Stimulated activated naive B cell treated with anti-CD40 and anti-IgM and Interleukin-4, amounts not matched to agents 10 μg/mL and 1 μg/mL and 100 μg/mL, for 72 hours (primary cell): ENCODE measurements around the gene GMDS.

ENCODE experiments used
- ATAC-seq, 2 donors: fragments of 150-1000 bp; cut with Tn5 transposase; replicated peaks; 2 replicates each; pipeline ENCODE4 v1.10.0; 2021; ENCODE audit warnings: moderate library complexity in 1 of 2
- DNase-seq: peaks from one replicate; pipeline ENCODE4 v3.0.0; 2021
- H3K27ac Mint-ChIP-seq: one replicate; pipeline ENCODE4 v1.8.0; 2022; ENCODE audit warnings: mild to moderate bottlenecking, mixed read lengths
- H3K27me3 Mint-ChIP-seq, 2 donors: one replicate each; pipeline ENCODE4 v1.8.0; 2022; ENCODE audit warnings: mixed read lengths in 2 of 2
- H3K36me3 Mint-ChIP-seq, 2 donors: one replicate each; pipeline ENCODE4 v1.8.0; 2022; ENCODE audit warnings: mixed read lengths in 2 of 2, mild to moderate bottlenecking in 1 of 2
- H3K4me1 Mint-ChIP-seq, 2 donors: one replicate each; pipeline ENCODE4 v1.8.0; 2022; ENCODE audit warnings: mixed read lengths in 2 of 2, mild to moderate bottlenecking in 1 of 2
- H3K4me3 Mint-ChIP-seq, 2 donors: one replicate each; pipeline ENCODE4 v1.8.0; 2022; ENCODE audit warnings: mild to moderate bottlenecking in 2 of 2, mixed read lengths in 2 of 2, moderate library complexity in 1 of 2
- H3K9me3 Mint-ChIP-seq, 2 donors: one replicate each; pipeline ENCODE4 v1.8.0; 2022; ENCODE audit warnings: mixed read lengths in 2 of 2, mild to moderate bottlenecking in 1 of 2

GMDS gene

DNA sequence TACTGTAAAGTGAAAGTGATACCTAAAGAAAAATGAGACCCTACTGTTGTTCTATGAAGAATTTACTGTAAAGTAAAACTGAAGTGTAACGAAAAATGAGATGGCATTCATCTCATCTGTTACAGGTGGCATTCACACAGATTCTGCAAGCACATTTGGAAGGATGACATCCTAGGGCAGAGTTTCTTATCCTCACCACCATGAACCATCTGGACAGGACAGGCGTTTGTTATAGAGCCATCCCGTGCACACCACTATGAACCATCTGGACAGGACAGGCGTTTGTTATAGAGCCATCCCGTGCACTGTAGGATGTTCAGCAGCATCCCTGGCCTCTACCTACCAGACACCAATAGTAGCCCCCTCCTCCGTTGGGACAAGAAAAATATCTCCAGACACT lies 294.8 kb downstream of the GMDS start:
- no peaks in the 10 kb centered on the region for H3K9me3 Mint-ChIP-seq
- H3K36me3 Mint-ChIP-seq = peaks cover 13 to 17% of the 10 kb centered on the region in 2 donors
- H3K27ac Mint-ChIP-seq = no peak overlapping the region
- no peak for ATAC-seq
- H3K4me3 Mint-ChIP-seq = no peak overlapping the region
- H3K4me1 Mint-ChIP-seq = no peaks in the 10 kb centered on the region
- no peaks in the 10 kb centered on the region for H3K27me3 Mint-ChIP-seq
- no peak for DNase-seq

DNA sequence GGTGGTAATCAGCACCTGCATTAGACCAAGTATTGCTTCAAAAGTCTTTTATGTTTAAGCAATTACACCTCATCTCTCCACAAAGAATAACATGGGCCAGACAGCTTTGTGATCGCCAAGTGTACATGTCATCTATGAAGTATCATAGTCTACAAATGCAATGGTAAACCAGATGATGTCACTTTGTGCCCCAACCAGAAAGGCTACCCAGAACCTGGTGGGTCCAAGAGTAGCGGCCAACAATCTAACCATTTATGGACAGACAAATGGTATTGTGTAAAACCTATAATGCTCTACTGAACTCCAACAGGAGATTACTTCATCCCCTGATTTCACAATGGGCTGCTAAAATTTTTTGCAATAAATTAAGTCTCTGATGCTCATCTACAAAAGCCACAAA lies 295.9 kb downstream of the GMDS start:
- Mint-ChIP-seq H3K27me3 (no peaks in the 10 kb centered on the region), H3K4me1 (no peaks in the 10 kb centered on the region), H3K27ac (no peak overlapping the region), H3K36me3 (peaks cover 13 to 17% of the 10 kb centered on the region in 2 donors), H3K4me3 (no peak overlapping the region), H3K9me3 (no peaks in the 10 kb centered on the region)
- ATAC-seq (no peak), DNase-seq (no peak)

DNA sequence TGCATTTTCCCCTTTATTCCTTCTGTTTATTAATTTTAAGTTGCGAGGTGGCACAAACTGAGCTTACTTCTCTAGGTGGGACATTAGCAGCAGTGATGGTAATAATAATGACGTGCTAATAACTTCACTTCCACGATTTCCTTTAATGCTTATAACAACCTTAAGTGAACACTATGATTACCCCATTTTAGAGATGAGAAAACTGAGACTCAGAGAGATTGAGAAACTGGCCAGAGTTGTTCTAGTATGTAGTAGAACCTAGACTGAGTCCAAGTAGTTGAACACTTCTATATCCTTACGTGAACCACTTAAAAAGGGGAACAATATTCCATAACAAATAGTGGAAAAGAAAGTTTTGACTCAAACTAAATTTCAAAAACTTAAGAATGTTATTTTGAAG lies 297.5 kb downstream of the GMDS start:
- no peaks in the 10 kb centered on the region for H3K4me1 Mint-ChIP-seq
- H3K27me3 Mint-ChIP-seq = no peaks in the 10 kb centered on the region
- no peak overlapping the region for H3K27ac Mint-ChIP-seq
- H3K9me3 Mint-ChIP-seq = no peaks in the 10 kb centered on the region
- H3K36me3 Mint-ChIP-seq = peaks cover 13 to 16% of the 10 kb centered on the region in 2 donors
- ATAC-seq = no peak
- DNase-seq = no peak
- no peak overlapping the region for H3K4me3 Mint-ChIP-seq

DNA sequence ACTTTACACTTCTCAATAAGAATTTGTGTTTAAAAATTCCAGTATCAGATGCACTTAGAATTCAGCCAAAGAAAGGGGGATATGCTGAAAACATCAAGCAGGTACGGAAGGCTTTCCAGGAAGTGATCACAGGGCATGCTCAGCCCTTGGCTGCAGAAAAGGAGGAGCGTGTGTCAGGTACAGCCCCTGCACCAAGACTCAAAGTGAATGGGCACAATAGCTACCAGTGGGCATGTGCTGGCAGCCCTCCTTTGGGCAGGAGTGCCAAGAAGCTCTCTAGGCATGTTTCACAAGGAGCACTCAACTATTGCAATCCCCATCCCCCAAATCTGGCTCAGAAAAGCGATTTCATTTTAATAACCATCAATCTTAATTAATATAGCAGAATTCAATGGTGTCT lies 298.8 kb downstream of the GMDS start:
- Mint-ChIP-seq H3K4me1 (no peaks in the 10 kb centered on the region), H3K27me3 (no peaks in the 10 kb centered on the region), H3K36me3 (peaks cover 9% of the 10 kb centered on the region in 2 donors), H3K9me3 (no peaks in the 10 kb centered on the region), H3K27ac (no peak overlapping the region), H3K4me3 (no peak overlapping the region)
- ATAC-seq = no peak
- no peak for DNase-seq

DNA sequence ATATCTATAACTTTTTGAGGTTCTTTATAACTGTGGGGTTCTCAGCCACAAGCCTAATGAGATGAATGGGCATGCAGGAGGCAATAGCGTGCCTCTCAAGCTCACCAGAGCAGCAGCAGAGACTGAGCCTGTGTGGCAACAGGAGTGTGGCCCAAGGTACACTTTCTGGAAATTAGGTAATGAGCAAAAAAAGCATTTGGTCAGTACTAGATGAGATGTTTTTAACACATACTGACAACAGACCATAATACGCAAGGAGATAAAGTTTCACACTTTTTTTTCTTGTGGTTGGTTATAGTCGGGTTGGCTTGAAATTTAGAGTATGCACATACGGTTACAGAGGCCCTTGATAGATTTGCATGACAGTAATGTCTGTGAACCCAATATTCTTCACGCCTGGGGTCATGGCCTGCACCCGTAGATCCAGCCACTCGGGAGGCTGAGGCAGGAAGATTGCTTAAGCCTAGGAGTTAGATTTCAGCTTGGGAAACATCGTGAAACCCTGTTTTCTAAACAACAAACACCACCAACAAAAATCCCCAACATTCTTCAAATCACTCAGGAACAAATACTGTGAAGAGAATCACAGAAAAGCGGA lies 300.1 kb downstream of the GMDS start:
- Mint-ChIP-seq H3K27me3 (no peaks in the 10 kb centered on the region), H3K36me3 (peaks cover 6 to 9% of the 10 kb centered on the region in 2 donors), H3K4me3 (no peak overlapping the region), H3K27ac (no peak overlapping the region), H3K4me1 (peaks cover 2 to 3% of the 10 kb centered on the region in 2 donors), H3K9me3 (no peaks in the 10 kb centered on the region)
- ATAC-seq (no peak), DNase-seq (no peak)

DNA sequence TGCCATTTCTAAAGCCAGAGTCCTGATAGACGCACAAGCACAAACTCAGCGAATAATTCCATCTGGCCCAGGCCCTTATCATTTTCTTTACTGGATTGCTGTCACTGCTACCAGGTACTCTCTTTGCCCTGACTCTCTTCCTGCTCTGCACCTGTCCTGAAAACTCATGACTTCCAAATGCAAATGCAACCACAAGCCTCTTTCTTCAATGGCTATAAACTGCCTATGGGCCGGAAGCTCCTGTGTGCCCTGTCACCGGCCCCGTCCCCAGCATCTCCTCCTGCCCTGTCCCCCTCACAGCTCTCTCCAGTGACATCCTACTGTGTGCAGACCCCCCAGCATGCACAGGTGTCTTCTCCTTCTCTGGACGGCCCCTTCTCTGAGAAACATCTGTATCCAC lies 302.6 kb downstream of the GMDS start:
- no peaks in the 10 kb centered on the region for H3K27me3 Mint-ChIP-seq
- peaks cover 0 to 4% of the 10 kb centered on the region in 2 donors for H3K9me3 Mint-ChIP-seq
- DNase-seq (no peak), ATAC-seq (no peak)
- peaks cover 6 to 15% of the 10 kb centered on the region in 2 donors for H3K36me3 Mint-ChIP-seq
- H3K27ac Mint-ChIP-seq = no peak overlapping the region
- no peak overlapping the region for H3K4me3 Mint-ChIP-seq
- H3K4me1 Mint-ChIP-seq = peaks cover 4 to 6% of the 10 kb centered on the region in 2 donors

DNA sequence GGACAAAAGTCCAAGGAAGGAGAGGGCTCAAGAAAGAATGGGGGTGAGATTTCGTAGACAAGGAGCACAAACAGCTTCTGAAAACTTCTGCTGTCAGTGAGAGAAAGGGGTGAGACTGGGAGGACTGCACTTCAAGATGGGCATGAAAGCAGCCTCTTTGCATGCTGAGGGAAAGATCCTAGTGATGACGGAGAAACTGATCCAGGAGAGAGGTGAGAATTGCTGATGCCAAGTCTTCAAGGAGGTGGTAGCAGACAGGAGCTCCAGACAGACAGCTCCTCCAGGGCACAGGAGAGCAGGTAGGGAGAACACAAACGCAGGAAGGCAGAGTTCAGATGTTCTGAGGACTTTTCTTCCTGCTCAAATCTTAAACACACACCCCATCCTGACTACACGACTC lies 303.9 kb downstream of the GMDS start:
- ATAC-seq = no peak
- Mint-ChIP-seq H3K4me3 (no peak overlapping the region), H3K36me3 (peaks cover 9 to 17% of the 10 kb centered on the region in 2 donors), H3K27ac (no peak overlapping the region), H3K9me3 (peaks cover 0 to 4% of the 10 kb centered on the region in 2 donors), H3K27me3 (no peaks in the 10 kb centered on the region), H3K4me1 (peaks cover 4 to 6% of the 10 kb centered on the region in 2 donors)
- no peak for DNase-seq

DNA sequence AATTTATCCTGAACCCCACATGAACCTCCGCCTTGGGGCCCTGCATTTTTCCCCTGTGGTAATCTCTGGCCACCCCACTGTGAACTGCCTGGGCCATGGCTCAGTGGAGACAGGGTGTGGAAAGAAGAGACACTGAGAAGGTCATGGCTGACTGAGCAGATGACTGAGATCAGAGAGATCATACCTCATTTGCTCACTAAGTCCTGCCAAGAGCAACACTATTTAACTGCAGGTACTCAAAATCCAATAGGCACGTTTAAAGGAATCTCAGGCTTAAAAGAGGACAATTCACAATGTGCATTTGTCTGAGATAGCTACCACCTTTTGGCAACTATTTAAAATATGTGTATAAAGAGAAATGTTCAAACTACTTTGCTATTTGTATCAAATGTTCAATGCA lies 305.0 kb downstream of the GMDS start:
- Mint-ChIP-seq H3K9me3 (peaks cover 0 to 4% of the 10 kb centered on the region in 2 donors), H3K27me3 (no peaks in the 10 kb centered on the region), H3K4me3 (no peak overlapping the region), H3K27ac (no peak overlapping the region), H3K4me1 (peaks cover 4 to 6% of the 10 kb centered on the region in 2 donors), H3K36me3 (peaks cover 9 to 23% of the 10 kb centered on the region in 2 donors)
- ATAC-seq = peak; percentile 72 to 90
- no peak for DNase-seq

DNA sequence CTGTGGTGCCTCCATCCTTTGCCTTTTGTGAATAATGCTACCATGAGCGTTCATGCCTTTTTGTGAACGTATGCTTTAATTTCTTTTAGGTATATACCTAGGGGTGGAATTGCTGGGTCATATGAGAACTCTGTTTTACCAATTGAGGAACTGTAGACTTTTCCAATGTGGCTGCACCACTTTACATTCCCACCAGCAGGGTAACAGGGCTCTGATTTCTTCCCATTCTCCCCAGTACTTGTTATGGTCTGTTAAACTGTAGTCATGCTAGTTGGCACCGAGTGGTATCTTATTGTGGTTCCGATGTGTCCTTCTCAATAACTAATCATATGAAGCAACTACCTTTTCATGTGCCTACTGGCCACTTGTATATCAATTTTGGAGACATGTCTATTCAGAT lies 312.1 kb downstream of the GMDS start:
- no peaks in the 10 kb centered on the region for H3K4me1 Mint-ChIP-seq
- DNase-seq (no peak), ATAC-seq (no peak)
- no peak overlapping the region for H3K27ac Mint-ChIP-seq
- no peaks in the 10 kb centered on the region for H3K27me3 Mint-ChIP-seq
- no peak overlapping the region for H3K4me3 Mint-ChIP-seq
- peaks cover 16 to 35% of the 10 kb centered on the region in 2 donors for H3K36me3 Mint-ChIP-seq
- peaks cover 0 to 3% of the 10 kb centered on the region in 2 donors for H3K9me3 Mint-ChIP-seq

DNA sequence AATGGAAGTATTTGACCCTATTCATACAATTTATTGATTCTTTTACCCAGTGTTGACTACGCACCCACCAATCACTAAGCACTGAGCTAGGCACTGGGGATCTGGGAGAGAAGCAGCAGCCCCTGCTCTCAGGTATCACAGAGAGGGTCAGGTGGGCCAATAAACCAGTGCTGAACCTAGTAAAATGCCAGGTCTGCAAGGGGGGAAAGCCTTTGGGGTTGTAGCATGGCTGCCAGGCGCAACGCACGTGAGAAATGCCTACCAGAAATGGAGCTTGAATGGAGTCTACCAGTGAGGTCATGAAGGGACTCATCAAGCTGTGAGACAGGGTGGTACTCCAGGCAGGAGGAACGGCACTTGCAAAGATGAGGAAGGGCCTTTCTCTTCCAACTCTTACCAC lies 313.6 kb downstream of the GMDS start:
- H3K9me3 Mint-ChIP-seq = peaks cover 0 to 3% of the 10 kb centered on the region in 2 donors
- H3K27ac Mint-ChIP-seq = no peak overlapping the region
- H3K36me3 Mint-ChIP-seq = peaks cover 14 to 28% of the 10 kb centered on the region in 2 donors
- no peak overlapping the region for H3K4me3 Mint-ChIP-seq
- ATAC-seq (no peak), DNase-seq (no peak)
- no peaks in the 10 kb centered on the region for H3K4me1 Mint-ChIP-seq
- H3K27me3 Mint-ChIP-seq = no peaks in the 10 kb centered on the region

DNA sequence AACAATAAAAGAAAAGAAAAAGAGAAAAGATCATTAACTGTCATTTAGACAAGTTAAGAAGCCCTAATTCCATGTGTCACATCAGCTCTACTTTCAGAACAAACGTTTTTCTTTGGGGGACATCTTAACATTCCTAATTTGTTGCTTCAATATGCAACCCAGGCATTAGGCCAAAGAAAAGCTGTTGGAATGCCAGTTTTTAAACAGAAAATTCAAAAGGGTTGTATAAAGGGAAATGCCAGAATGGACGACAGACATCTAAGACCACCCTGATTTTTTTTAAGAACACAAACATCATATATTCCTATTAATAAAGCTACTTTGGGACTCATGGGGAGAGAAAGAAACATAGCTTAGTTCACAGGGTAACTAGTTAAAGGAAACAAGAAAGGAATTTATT lies 315.0 kb downstream of the GMDS start:
- Mint-ChIP-seq H3K27ac (no peak overlapping the region), H3K9me3 (peaks cover 0 to 3% of the 10 kb centered on the region in 2 donors), H3K36me3 (peaks cover 19 to 34% of the 10 kb centered on the region in 2 donors), H3K4me1 (no peaks in the 10 kb centered on the region), H3K27me3 (no peaks in the 10 kb centered on the region), H3K4me3 (no peak overlapping the region)
- no peak for ATAC-seq
- no peak for DNase-seq

DNA sequence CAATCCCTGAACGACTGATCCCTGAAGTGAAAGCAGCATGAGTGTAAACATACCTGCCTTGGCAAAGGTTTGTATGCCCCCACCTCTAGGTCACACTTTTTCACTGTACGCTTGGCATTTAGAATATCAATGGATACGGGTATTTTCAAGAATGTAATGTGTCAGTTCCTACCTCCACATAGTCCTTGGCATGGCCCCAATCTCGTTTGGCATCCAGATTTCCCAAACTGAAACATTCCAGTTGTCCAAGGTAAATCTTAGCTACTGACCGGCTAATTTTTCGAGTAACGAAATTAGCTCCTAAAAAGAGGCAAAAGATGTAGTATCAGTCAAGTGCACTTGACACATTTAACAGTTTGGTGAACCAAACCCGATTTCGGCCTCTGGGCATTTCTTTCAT lies 315.5 kb downstream of the GMDS start:
- ATAC-seq (no peak), DNase-seq (no peak)
- Mint-ChIP-seq H3K4me3 (no peak overlapping the region), H3K9me3 (peaks cover 0 to 3% of the 10 kb centered on the region in 2 donors), H3K4me1 (no peaks in the 10 kb centered on the region), H3K36me3 (peaks cover 19 to 35% of the 10 kb centered on the region in 2 donors), H3K27ac (no peak overlapping the region), H3K27me3 (no peaks in the 10 kb centered on the region)

DNA sequence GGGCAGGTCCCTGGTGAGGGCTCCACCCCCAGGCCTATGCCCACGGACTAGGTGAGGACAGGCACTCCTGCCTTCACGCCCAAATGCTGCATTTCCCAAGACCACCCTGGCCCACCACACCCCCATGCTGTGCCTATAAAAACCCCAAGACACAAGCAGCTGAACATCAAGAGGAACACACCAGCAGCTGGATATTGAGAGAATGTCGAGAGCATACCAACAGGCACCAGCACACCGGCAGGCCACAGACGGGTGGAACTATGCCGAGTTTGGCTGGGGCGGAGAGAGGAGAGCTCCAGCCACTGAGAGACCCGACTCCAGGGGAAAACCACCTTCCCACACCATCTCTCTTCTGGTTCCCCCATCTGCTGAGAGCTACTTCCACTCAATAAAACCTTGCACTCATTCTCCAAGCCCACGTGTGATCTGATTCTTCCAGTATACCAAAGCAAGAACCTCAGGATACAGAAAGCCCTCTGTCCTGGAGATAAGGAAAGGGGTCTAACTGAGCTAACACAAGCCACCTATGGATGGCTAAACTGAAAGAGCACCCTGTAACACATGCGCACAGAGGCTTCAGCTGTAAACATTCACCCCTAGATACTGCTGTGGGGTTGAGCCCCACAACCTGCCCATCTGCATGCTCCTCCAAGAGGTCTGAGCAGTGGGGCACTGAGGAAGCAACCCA lies 319.5 kb downstream of the GMDS start:
- Mint-ChIP-seq H3K27me3 (no peaks in the 10 kb centered on the region), H3K36me3 (peaks cover 24 to 42% of the 10 kb centered on the region in 2 donors), H3K9me3 (no peaks in the 10 kb centered on the region), H3K27ac (no peak overlapping the region), H3K4me3 (no peak overlapping the region), H3K4me1 (no peaks in the 10 kb centered on the region)
- DNase-seq = no peak
- ATAC-seq = no peak

DNA sequence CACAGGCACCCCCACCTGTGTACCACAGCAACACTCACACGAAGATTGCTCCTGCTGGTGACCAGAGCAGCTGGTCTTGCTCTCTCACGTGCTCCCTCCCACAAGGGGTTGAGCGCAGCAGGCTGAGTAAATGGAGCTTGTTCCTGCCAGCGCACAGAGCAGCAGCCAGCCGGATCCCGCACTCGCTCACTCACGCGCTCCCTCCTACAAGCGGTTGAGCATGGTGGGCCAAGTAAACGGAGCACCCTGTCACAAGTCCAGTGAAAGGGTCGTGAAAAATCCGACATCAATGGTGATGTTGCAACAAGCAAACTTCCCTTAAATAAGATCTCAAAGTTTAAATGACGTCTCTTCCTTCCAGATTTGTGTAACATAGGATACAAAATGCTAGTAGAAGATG lies 322.0 kb downstream of the GMDS start:
- H3K27me3 Mint-ChIP-seq = no peaks in the 10 kb centered on the region
- no peaks in the 10 kb centered on the region for H3K4me1 Mint-ChIP-seq
- DNase-seq (no peak), ATAC-seq (no peak)
- H3K9me3 Mint-ChIP-seq = no peaks in the 10 kb centered on the region
- no peak overlapping the region for H3K4me3 Mint-ChIP-seq
- H3K27ac Mint-ChIP-seq = no peak overlapping the region
- peaks cover 17 to 35% of the 10 kb centered on the region in 2 donors for H3K36me3 Mint-ChIP-seq

DNA sequence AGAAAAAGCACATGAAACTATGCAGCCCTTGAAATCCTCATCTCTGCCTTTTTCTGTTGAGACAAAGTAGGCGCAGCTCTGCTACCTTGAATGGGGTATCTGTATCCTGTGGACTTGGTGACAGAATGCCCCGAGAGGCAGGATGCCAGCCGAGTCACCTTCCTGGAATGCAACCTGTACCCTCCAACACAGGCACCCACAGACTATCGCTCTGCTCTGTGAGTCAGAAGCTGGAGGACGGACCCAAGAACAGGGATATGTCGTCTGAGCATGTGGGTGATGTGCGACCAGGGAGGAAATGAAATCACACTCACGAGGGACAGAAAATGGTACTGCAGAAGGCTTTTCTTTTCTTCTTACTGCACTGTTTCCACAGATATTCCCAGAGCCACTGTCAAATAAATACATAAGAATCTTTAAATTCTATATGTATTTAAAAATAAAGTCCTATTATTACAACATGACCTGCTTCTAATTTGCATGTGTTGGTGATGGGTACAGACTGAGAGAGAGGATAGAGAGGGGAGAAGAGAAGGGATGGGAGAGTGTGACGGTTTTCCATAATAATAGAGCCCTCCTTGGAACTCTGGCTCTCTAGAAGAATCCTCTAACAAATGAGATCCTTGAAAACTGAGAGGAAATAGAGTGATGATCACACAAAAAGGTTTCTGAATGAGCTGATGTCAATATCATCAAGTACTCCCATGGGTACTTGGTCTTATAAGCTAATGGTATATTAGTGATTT lies 327.6 kb downstream of the GMDS start:
- no peaks in the 10 kb centered on the region for H3K9me3 Mint-ChIP-seq
- ATAC-seq (no peak), DNase-seq (no peak)
- H3K4me3 Mint-ChIP-seq = no peak overlapping the region
- peaks cover 0 to 6% of the 10 kb centered on the region in 2 donors for H3K4me1 Mint-ChIP-seq
- H3K27ac Mint-ChIP-seq = no peak overlapping the region
- H3K27me3 Mint-ChIP-seq = no peaks in the 10 kb centered on the region
- peaks cover 3 to 28% of the 10 kb centered on the region in 2 donors for H3K36me3 Mint-ChIP-seq
